Left lobe of liver (tissue), 2 donors: ENCODE results near the gene ZCCHC7. TPM values are rescaled to one million over a fixed set of nuclear protein-coding genes. Genes with fewer than 3 reads are reported as not detected.
"Not testable (repeated sequence)": the region's sequence is repeated elsewhere in the genome, so short reads cannot be mapped to it uniquely, and the experiment has no call there.

Experiments used
- ATAC-seq: fragments of 200-7000 bp; cut with Tn5 transposase; one replicate; pipeline ENCODE4 v1.9.1; 2020; ENCODE audit warnings: mild to moderate bottlenecking, moderate library complexity
- DNase-seq: peaks from one replicate; pipeline ENCODE4 v3.0.0-alpha.2; 2020; ENCODE audit warnings: low spot score
- total RNA-seq: library from RNA; stranded (reverse); gene quantifications from one replicate; pipeline ENCODE4 v1.2.1, GENCODE V29; 2021
- donor health status: DM: no; HTN: no; CAD: no; lungs with moderate emphysema.
- donor health status: DM: no; HTN: yes; CAD: no.

Gene ZCCHC7
- total RNA-seq, 1 donor from 2014 or later = 6.5 TPM

GRCh38 chr9:37203456-37203855 is 83.1 kb downstream of the ZCCHC7 start:
- not testable (repeated sequence) for ATAC-seq, DNase-seq

GRCh38 chr9:37206121-37206620 is 85.8 kb downstream of the ZCCHC7 start:
- DNase-seq (no peak), ATAC-seq (no peak)

GRCh38 chr9:37209431-37210386 is 89.3 kb downstream of the ZCCHC7 start:
- ATAC-seq (peak; percentile 53), DNase-seq (no peak)

- ATAC-seq = no peak
- no peak for DNase-seq
Measured at GRCh38 chr9:37210737-37211523, 90.6 kb downstream of the ZCCHC7 start.

- DNase-seq = no peak
- no peak for ATAC-seq
Measured at GRCh38 chr9:37212435-37212834, 92.1 kb downstream of the ZCCHC7 start.

- DNase-seq = no peak
Measured at GRCh38 chr9:37215381-37215780, 95.0 kb downstream of the ZCCHC7 start.

GRCh38 chr9:37215830-37216229 is 95.5 kb downstream of the ZCCHC7 start:
- no peak for ATAC-seq

More at GRCh38 chr9:37215381-37215780, 95.0 kb downstream of the ZCCHC7 start:
- ATAC-seq = no peak

GRCh38 chr9:37217161-37217560 is 96.8 kb downstream of the ZCCHC7 start:
- DNase-seq = no peak
- no peak for ATAC-seq

More at GRCh38 chr9:37215830-37216229, 95.5 kb downstream of the ZCCHC7 start:
- DNase-seq = no peak

- no peak for DNase-seq
- no peak for ATAC-seq
Measured at GRCh38 chr9:37218800-37219425, 98.5 kb downstream of the ZCCHC7 start.

- no peak for ATAC-seq
- no peak for DNase-seq
Measured at GRCh38 chr9:37220971-37221370, 100.6 kb downstream of the ZCCHC7 start.

- ATAC-seq (no peak), DNase-seq (no peak)
Measured at GRCh38 chr9:37221489-37222106, 101.2 kb downstream of the ZCCHC7 start.

- DNase-seq (no peak), ATAC-seq (no peak)
Measured at GRCh38 chr9:37229455-37229854, 109.1 kb downstream of the ZCCHC7 start.

- no peak for DNase-seq
- no peak for ATAC-seq
Measured at GRCh38 chr9:37229882-37230482, 109.6 kb downstream of the ZCCHC7 start.

GRCh38 chr9:37236822-37237221 is 116.4 kb downstream of the ZCCHC7 start:
- DNase-seq (no peak), ATAC-seq (no peak)

GRCh38 chr9:37238122-37238521 is 117.7 kb downstream of the ZCCHC7 start:
- DNase-seq (no peak), ATAC-seq (no peak)

GRCh38 chr9:37239224-37239859 is 119.0 kb downstream of the ZCCHC7 start:
- no peak for DNase-seq
- ATAC-seq = peak; percentile 61

- no peak for ATAC-seq
- DNase-seq = no peak
Measured at GRCh38 chr9:37239921-37240320, 119.5 kb downstream of the ZCCHC7 start.

- DNase-seq (no peak), ATAC-seq (no peak)
Measured at GRCh38 chr9:37241340-37241739, 121.0 kb downstream of the ZCCHC7 start.

- ATAC-seq = no peak
- DNase-seq = no peak
Measured at GRCh38 chr9:37242089-37242488, 121.7 kb downstream of the ZCCHC7 start.
